ENCODE results near the gene RTP5.
"Not testable (repeated sequence)": the region's sequence is repeated elsewhere in the genome, so short reads cannot be mapped to it uniquely, and the experiment has no call there.

RTP5 gene

GRCh38 chr2:241827394-241827793, 42.1 kb upstream of the RTP5 start:
- Histone ChIP-seq H3K9ac (ENCODE audit: low read length) (no peak overlapping the region), H3K79me2 (ENCODE audit: insufficient read depth, low read length) (no peaks in the 10 kb centered on the region), H3K36me3 (ENCODE audit: low read length) (no peaks in the 10 kb centered on the region)

GRCh38 chr2:241833101-241833663, 36.3 kb upstream of the RTP5 start:
- H3K9ac ChIP-seq (ENCODE audit: low read length), result no peak overlapping the region
- H3K9me3 ChIP-seq (ENCODE audit: insufficient read depth, low read length), result no peaks in the 10 kb centered on the region
- no peak overlapping the region for H3K27ac ChIP-seq (ENCODE audit: low read depth, low read length)
- no peak for TF ChIP-seq CTCF (IDR thresholded peaks at IDR 0.05; ENCODE audit: insufficient read depth, low read length, poor library complexity, severe bottlenecking)
- TF ChIP-seq EZH2phosphoT487 (conservative IDR thresholded peaks at IDR 0.05; ENCODE audit: low read length), result no peak
- no peaks in the 10 kb centered on the region for H4K20me1 ChIP-seq (ENCODE audit: low read depth, low read length)
- H3K9me2 ChIP-seq (replicated peaks; ENCODE audit: insufficient read depth, low read length), result no peaks in the 10 kb centered on the region
- H3K27me3 ChIP-seq (ENCODE audit: low read length), result no peaks in the 10 kb centered on the region
- H2AFZ ChIP-seq (ENCODE audit: low read depth, low read length, severe bottlenecking), result no peak overlapping the region
- H3K4me2 ChIP-seq (ENCODE audit: low read depth, low read length, poor library complexity, severe bottlenecking), result no peak overlapping the region
- H3K4me3 ChIP-seq (ENCODE audit: insufficient read depth, low read length, poor library complexity, severe bottlenecking), result no peak overlapping the region
- no peaks in the 10 kb centered on the region for H3K79me2 ChIP-seq (ENCODE audit: insufficient read depth, low read length)
- no peaks in the 10 kb centered on the region for H3K36me3 ChIP-seq (ENCODE audit: low read length)
- no peaks in the 10 kb centered on the region for H3F3A ChIP-seq (ENCODE audit: insufficient read depth)

More at GRCh38 chr2:241827394-241827793, 42.1 kb upstream of the RTP5 start:
- H2AFZ ChIP-seq (ENCODE audit: low read depth, low read length, severe bottlenecking), result no peak overlapping the region
- no peaks in the 10 kb centered on the region for H3K27me3 ChIP-seq (ENCODE audit: low read length)
- TF ChIP-seq EZH2phosphoT487 (conservative IDR thresholded peaks at IDR 0.05; ENCODE audit: low read length) (no peak), CTCF (IDR thresholded peaks at IDR 0.05; ENCODE audit: insufficient read depth, low read length, poor library complexity, severe bottlenecking) (no peak)
- H3K4me2 ChIP-seq (ENCODE audit: low read depth, low read length, poor library complexity, severe bottlenecking), result no peak overlapping the region
- no peaks in the 10 kb centered on the region for H4K20me1 ChIP-seq (ENCODE audit: low read depth, low read length)
- peaks cover 12% of the 10 kb centered on the region; the same call in 1 of the 2 replicates for H3K9me3 ChIP-seq (ENCODE audit: insufficient read depth, low read length)
- H3F3A ChIP-seq (ENCODE audit: insufficient read depth), result no peaks in the 10 kb centered on the region
- H3K4me3 ChIP-seq (ENCODE audit: insufficient read depth, low read length, poor library complexity, severe bottlenecking), result no peak overlapping the region
- H3K27ac ChIP-seq (ENCODE audit: low read depth, low read length), result no peak overlapping the region
- no peaks in the 10 kb centered on the region for H3K9me2 ChIP-seq (replicated peaks; ENCODE audit: insufficient read depth, low read length)

- H3K79me2 ChIP-seq (ENCODE audit: insufficient read depth, low read length); H3F3A ChIP-seq (ENCODE audit: insufficient read depth); H2AFZ ChIP-seq (ENCODE audit: low read depth, low read length, severe bottlenecking); H3K9me3 ChIP-seq (ENCODE audit: insufficient read depth, low read length); H4K20me1 ChIP-seq (ENCODE audit: low read depth, low read length); H3K36me3 ChIP-seq (ENCODE audit: low read length); H3K9me2 ChIP-seq (replicated peaks; ENCODE audit: insufficient read depth, low read length); H3K9ac ChIP-seq (ENCODE audit: low read length); H3K27ac ChIP-seq (ENCODE audit: low read depth, low read length); H3K4me2 ChIP-seq (ENCODE audit: low read depth, low read length, poor library complexity, severe bottlenecking); H3K4me3 ChIP-seq (ENCODE audit: insufficient read depth, low read length, poor library complexity, severe bottlenecking); H3K27me3 ChIP-seq (ENCODE audit: low read length): not testable (repeated sequence)
Measured at GRCh38 chr2:241833756-241834526, 35.6 kb upstream of the RTP5 start.

- Histone ChIP-seq H4K20me1 (ENCODE audit: low read depth, low read length) (no peaks in the 10 kb centered on the region), H3K9me2 (replicated peaks; ENCODE audit: insufficient read depth, low read length) (no peaks in the 10 kb centered on the region), H3K27ac (ENCODE audit: low read depth, low read length) (no peak overlapping the region), H3K27me3 (ENCODE audit: low read length) (no peaks in the 10 kb centered on the region), H3K36me3 (ENCODE audit: low read length) (no peaks in the 10 kb centered on the region), H3K4me2 (ENCODE audit: low read depth, low read length, poor library complexity, severe bottlenecking) (no peak overlapping the region), H3K9ac (ENCODE audit: low read length) (no peak overlapping the region), H3K9me3 (ENCODE audit: insufficient read depth, low read length) (no peaks in the 10 kb centered on the region), H3K79me2 (ENCODE audit: insufficient read depth, low read length) (no peaks in the 10 kb centered on the region), H3F3A (ENCODE audit: insufficient read depth) (no peaks in the 10 kb centered on the region), H2AFZ (ENCODE audit: low read depth, low read length, severe bottlenecking) (no peak overlapping the region), H3K4me3 (ENCODE audit: insufficient read depth, low read length, poor library complexity, severe bottlenecking) (no peak overlapping the region)
- TF ChIP-seq CTCF (IDR thresholded peaks at IDR 0.05; ENCODE audit: insufficient read depth, low read length, poor library complexity, severe bottlenecking) (no peak), EZH2phosphoT487 (conservative IDR thresholded peaks at IDR 0.05; ENCODE audit: low read length) (no peak)
Measured at GRCh38 chr2:241834527-241835210, 34.9 kb upstream of the RTP5 start.
